GM19099 (cell line): Measurements from ENCODE around the gene CGB2.

Experiments used
- POLR2A ChIP-seq: IDR thresholded peaks from 3 replicates; pipeline ENCODE4 v1.6.1; 2011; ENCODE audit warnings: low read depth; ENCODE audit not compliant: insufficient read length; ENCODE audit errors: extremely low read depth

Gene CGB2

GRCh38 chr19:49064768-49065611, 33.3 kb downstream of the CGB2 start, which contains the start of gene NTF4:
NTF4 (minus strand) TSS chr19:49064818; CDS start chr19:49061997, 2,821 bp downstream.
- no peak for TF ChIP-seq POLR2A

- TF ChIP-seq POLR2A: no peak
These were observed 34.3 kb downstream of the CGB2 start for GRCh38 chr19:49065905-49066512.

- TF ChIP-seq POLR2A: no peak
These were observed 35.9 kb downstream of the CGB2 start for GRCh38 chr19:49067554-49067953.

GRCh38 chr19:49069026-49069425, 37.3 kb downstream of the CGB2 start:
- TF ChIP-seq POLR2A: no peak

- TF ChIP-seq POLR2A: no peak
These were observed 38.7 kb downstream of the CGB2 start for GRCh38 chr19:49070416-49070815.

GRCh38 chr19:49071860-49072547, 40.3 kb downstream of the CGB2 start:
- no peak for TF ChIP-seq POLR2A

GRCh38 chr19:49073514-49074378, 42.1 kb downstream of the CGB2 start:
- no peak for TF ChIP-seq POLR2A

- TF ChIP-seq POLR2A: no peak
These were observed 48.7 kb downstream of the CGB2 start for GRCh38 chr19:49080392-49080791.

- TF ChIP-seq POLR2A: no peak
These were observed 49.6 kb downstream of the CGB2 start for GRCh38 chr19:49081273-49081672.
